Measurements from ENCODE around the gene C1orf21.

The C1orf21 gene

DNA sequence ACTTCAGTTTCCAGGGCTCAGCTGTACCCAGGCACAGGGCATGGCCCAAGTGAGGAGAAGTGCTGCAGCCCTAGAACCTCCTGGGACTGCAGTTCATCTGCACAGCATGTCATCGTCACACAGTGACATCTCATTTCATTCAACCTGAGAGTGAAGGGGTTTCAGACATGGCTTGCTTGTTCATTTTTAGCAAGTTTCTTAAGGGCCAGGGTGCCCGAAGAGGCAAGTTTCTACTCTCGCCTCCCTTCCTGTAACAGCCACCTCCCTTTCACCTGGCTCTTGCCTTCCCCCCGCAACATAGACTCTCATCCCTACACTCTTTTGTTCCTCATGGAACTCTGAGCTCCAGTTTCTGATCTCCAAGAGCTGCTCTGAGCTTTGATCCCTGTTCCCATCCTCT lies 108.1 kb downstream of the C1orf21 start:
- no peak for ATAC-seq
- TF ChIP-seq, protein P1, sequence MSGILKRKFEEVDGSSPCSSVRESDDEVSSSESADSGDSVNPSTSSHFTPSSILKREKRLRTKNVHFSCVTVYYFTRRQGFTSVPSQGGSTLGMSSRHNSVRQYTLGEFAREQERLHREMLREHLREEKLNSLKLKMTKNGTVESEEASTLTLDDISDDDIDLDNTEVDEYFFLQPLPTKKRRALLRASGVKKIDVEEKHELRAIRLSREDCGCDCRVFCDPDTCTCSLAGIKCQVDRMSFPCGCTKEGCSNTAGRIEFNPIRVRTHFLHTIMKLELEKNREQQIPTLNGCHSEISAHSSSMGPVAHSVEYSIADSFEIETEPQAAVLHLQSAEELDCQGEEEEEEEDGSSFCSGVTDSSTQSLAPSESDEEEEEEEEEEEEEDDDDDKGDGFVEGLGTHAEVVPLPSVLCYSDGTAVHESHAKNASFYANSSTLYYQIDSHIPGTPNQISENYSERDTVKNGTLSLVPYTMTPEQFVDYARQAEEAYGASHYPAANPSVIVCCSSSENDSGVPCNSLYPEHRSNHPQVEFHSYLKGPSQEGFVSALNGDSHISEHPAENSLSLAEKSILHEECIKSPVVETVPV (CRISPR knock-in tag; IDR thresholded peaks at IDR 0.05): no peak
- TF ChIP-seq SNAI2 (CRISPR knock-in tag; IDR thresholded peaks at IDR 0.05) (no peak), OSR1 (CRISPR knock-in tag; IDR thresholded peaks at IDR 0.05) (no peak), ISL1 (CRISPR knock-in tag; IDR thresholded peaks at IDR 0.05) (no peak), ZC3H10 (CRISPR knock-in tag; IDR thresholded peaks at IDR 0.05) (no peak), ZFP3 (CRISPR knock-in tag; IDR thresholded peaks at IDR 0.05) (no peak), ZNF565 (CRISPR knock-in tag; conservative IDR thresholded peaks at IDR 0.05; ENCODE audit: low read depth) (no peak), TOX (CRISPR knock-in tag; IDR thresholded peaks at IDR 0.05; ENCODE audit: borderline replicate concordance) (no peak), ARNTL (CRISPR knock-in tag; IDR thresholded peaks at IDR 0.05; ENCODE audit: borderline replicate concordance, low read depth) (no peak), PPARA (CRISPR knock-in tag; IDR thresholded peaks at IDR 0.05; ENCODE audit: borderline replicate concordance) (no peak), ZNF8 (CRISPR knock-in tag; IDR thresholded peaks at IDR 0.05) (no peak), TCF4 (CRISPR knock-in tag; IDR thresholded peaks at IDR 0.05; ENCODE audit: borderline replicate concordance) (no peak), GLIS3 (CRISPR knock-in tag; IDR thresholded peaks at IDR 0.05) (no peak), ZNF70 (CRISPR knock-in tag; IDR thresholded peaks at IDR 0.05) (no peak)
- TF ChIP-seq, protein P2, sequence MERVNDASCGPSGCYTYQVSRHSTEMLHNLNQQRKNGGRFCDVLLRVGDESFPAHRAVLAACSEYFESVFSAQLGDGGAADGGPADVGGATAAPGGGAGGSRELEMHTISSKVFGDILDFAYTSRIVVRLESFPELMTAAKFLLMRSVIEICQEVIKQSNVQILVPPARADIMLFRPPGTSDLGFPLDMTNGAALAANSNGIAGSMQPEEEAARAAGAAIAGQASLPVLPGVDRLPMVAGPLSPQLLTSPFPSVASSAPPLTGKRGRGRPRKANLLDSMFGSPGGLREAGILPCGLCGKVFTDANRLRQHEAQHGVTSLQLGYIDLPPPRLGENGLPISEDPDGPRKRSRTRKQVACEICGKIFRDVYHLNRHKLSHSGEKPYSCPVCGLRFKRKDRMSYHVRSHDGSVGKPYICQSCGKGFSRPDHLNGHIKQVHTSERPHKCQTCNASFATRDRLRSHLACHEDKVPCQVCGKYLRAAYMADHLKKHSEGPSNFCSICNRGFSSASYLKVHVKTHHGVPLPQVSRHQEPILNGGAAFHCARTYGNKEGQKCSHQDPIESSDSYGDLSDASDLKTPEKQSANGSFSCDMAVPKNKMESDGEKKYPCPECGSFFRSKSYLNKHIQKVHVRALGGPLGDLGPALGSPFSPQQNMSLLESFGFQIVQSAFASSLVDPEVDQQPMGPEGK (CRISPR knock-in tag; IDR thresholded peaks at IDR 0.05; ENCODE audit: borderline replicate concordance): no peak
- TF ChIP-seq, protein P3, sequence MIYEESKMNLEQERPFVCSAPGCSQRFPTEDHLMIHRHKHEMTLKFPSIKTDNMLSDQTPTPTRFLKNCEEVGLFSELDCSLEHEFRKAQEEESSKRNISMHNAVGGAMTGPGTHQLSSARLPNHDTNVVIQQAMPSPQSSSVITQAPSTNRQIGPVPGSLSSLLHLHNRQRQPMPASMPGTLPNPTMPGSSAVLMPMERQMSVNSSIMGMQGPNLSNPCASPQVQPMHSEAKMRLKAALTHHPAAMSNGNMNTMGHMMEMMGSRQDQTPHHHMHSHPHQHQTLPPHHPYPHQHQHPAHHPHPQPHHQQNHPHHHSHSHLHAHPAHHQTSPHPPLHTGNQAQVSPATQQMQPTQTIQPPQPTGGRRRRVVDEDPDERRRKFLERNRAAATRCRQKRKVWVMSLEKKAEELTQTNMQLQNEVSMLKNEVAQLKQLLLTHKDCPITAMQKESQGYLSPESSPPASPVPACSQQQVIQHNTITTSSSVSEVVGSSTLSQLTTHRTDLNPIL (CRISPR knock-in tag; IDR thresholded peaks at IDR 0.05; ENCODE audit: low read depth): no peak

DNA sequence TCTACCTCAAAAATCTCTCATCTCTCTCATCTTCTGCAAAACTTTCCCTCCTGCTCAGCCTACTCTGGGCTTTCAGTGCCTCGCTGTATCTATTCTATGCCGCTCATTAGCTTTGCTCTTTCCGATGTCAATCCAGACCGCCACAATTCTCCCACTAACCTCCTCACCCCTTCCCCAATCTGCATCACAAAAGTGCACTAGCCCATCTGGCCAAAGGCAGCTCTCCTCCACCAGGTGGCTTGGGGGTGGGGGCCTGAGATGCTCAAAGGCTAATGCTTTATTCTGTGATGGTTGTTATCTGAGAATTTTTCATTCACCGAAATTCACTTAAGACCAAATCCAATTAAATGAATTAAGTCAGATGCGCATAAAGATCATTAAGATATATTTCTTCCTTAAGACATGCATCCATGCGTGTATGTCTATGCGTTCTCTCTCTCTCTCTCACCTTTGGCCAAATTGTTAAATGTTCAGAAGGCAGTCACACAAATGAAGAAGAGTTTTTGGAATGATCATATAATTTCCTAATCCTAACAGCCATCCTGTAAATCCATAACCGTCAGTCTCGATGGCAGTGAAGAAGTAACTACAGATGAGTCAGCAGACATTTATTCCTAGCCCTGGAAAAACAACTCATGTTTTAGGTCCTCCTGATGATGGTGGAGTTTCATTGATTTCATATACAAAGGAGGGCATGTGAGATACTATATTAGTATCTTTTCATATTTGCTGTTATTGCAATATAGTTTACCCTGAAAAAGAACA lies 111.3 kb downstream of the C1orf21 start:
- peak; percentile 44; the same call in 2 of the 3 replicates for ATAC-seq
- TF ChIP-seq, protein P1 (CRISPR knock-in tag; IDR thresholded peaks at IDR 0.05): no peak
- 0 out of 2 replicates have a peak, but pooled peaks have one; percentile 40 for TF ChIP-seq ZC3H10 (CRISPR knock-in tag; IDR thresholded peaks at IDR 0.05)
- TF ChIP-seq, protein P4, sequence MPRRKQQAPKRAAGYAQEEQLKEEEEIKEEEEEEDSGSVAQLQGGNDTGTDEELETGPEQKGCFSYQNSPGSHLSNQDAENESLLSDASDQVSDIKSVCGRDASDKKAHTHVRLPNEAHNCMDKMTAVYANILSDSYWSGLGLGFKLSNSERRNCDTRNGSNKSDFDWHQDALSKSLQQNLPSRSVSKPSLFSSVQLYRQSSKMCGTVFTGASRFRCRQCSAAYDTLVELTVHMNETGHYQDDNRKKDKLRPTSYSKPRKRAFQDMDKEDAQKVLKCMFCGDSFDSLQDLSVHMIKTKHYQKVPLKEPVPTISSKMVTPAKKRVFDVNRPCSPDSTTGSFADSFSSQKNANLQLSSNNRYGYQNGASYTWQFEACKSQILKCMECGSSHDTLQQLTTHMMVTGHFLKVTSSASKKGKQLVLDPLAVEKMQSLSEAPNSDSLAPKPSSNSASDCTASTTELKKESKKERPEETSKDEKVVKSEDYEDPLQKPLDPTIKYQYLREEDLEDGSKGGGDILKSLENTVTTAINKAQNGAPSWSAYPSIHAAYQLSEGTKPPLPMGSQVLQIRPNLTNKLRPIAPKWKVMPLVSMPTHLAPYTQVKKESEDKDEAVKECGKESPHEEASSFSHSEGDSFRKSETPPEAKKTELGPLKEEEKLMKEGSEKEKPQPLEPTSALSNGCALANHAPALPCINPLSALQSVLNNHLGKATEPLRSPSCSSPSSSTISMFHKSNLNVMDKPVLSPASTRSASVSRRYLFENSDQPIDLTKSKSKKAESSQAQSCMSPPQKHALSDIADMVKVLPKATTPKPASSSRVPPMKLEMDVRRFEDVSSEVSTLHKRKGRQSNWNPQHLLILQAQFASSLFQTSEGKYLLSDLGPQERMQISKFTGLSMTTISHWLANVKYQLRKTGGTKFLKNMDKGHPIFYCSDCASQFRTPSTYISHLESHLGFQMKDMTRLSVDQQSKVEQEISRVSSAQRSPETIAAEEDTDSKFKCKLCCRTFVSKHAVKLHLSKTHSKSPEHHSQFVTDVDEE (CRISPR knock-in tag; IDR thresholded peaks at IDR 0.05): no peak

DNA sequence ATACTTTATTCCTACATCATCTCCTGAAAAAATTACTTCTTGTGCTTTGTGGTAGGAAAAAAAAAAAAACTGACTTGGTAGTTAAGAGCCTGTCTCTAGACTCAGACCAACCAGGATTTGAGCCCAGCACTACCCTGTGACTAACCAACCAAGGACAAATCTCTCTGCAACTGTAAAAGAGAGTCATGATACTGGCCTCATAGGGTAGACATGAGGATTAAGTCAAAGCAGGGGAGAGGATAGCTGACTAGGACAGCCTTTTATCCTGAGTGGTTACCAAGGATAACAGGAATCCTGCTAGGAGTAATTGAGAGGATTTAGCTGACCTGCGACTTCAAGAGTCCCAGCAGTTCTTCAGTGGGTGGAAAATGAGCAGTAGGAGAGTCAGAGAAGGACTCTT lies 112.8 kb downstream of the C1orf21 start:
- TF ChIP-seq ZNF8 (CRISPR knock-in tag; IDR thresholded peaks at IDR 0.05): no peak
- TF ChIP-seq, protein P3 (CRISPR knock-in tag; IDR thresholded peaks at IDR 0.05; ENCODE audit: low read depth): no peak
- TF ChIP-seq GLIS3 (CRISPR knock-in tag; IDR thresholded peaks at IDR 0.05): no peak
- TF ChIP-seq TOX (CRISPR knock-in tag; IDR thresholded peaks at IDR 0.05; ENCODE audit: borderline replicate concordance): no peak
- no peak for TF ChIP-seq OSR1 (CRISPR knock-in tag; IDR thresholded peaks at IDR 0.05)
- TF ChIP-seq, protein P2 (CRISPR knock-in tag; IDR thresholded peaks at IDR 0.05; ENCODE audit: borderline replicate concordance): no peak
- no peak for TF ChIP-seq ZC3H10 (CRISPR knock-in tag; IDR thresholded peaks at IDR 0.05)
- no peak for TF ChIP-seq CSDC2 (CRISPR knock-in tag; IDR thresholded peaks at IDR 0.05)
- TF ChIP-seq ARNTL (CRISPR knock-in tag; IDR thresholded peaks at IDR 0.05; ENCODE audit: borderline replicate concordance, low read depth): no peak
- ATAC-seq: peak; percentile 41; the same call in 2 of the 3 replicates
